Measurements from ENCODE around the gene MEGF11.

The MEGF11 gene

GRCh38 chr15:66238318-66238717, 15.2 kb downstream of the MEGF11 start:
- ATAC-seq = no peak

- ATAC-seq = no peak
These were observed 15.9 kb downstream of the MEGF11 start for GRCh38 chr15:66237513-66238235.

GRCh38 chr15:66236806-66237375, 16.7 kb downstream of the MEGF11 start:
- ATAC-seq = no peak

- no peak for ATAC-seq
These were observed 17.7 kb downstream of the MEGF11 start for GRCh38 chr15:66235866-66236265.

- ATAC-seq = no peak
These were observed 18.8 kb downstream of the MEGF11 start for GRCh38 chr15:66234798-66235197.

- ATAC-seq = no peak
These were observed 19.8 kb downstream of the MEGF11 start for GRCh38 chr15:66233487-66234415.

- ATAC-seq = no peak
These were observed 21.3 kb downstream of the MEGF11 start for GRCh38 chr15:66232267-66232625.

- ATAC-seq = no peak
These were observed 21.9 kb downstream of the MEGF11 start for GRCh38 chr15:66231394-66232266.

- no peak for ATAC-seq
These were observed 23.6 kb downstream of the MEGF11 start for GRCh38 chr15:66229790-66230465.

- ATAC-seq = no peak
These were observed 24.5 kb downstream of the MEGF11 start for GRCh38 chr15:66228807-66229735.

GRCh38 chr15:66226736-66227135, 26.8 kb downstream of the MEGF11 start:
- no peak for ATAC-seq

GRCh38 chr15:66225656-66226274, 27.8 kb downstream of the MEGF11 start:
- no peak for ATAC-seq

GRCh38 chr15:66224946-66225345, 28.6 kb downstream of the MEGF11 start:
- no peak for ATAC-seq

- no peak for ATAC-seq
These were observed 31.0 kb downstream of the MEGF11 start for GRCh38 chr15:66222273-66223198.

- ATAC-seq = no peak
These were observed 32.4 kb downstream of the MEGF11 start for GRCh38 chr15:66221126-66221525.

GRCh38 chr15:66220601-66221000, 32.9 kb downstream of the MEGF11 start:
- no peak for ATAC-seq

GRCh38 chr15:66219339-66219738, 34.2 kb downstream of the MEGF11 start:
- no peak for ATAC-seq

- no peak for ATAC-seq
These were observed 36.7 kb downstream of the MEGF11 start for GRCh38 chr15:66216806-66217205.

GRCh38 chr15:66215811-66216210, 37.7 kb downstream of the MEGF11 start:
- no peak for ATAC-seq
